GM18867 (cell line): Measurements from ENCODE around the gene TES.
"Not testable (repeated sequence)": the region's sequence is repeated elsewhere in the genome, so short reads cannot be mapped to it uniquely, and the experiment has no call there.

ENCODE experiments used
- ATAC-seq: cut with Tn5 transposase; IDR thresholded peaks from one replicate; pipeline ENCODE4 v1.9.1; 2021; ENCODE audit warnings: mild to moderate bottlenecking, moderate library complexity; ENCODE audit not compliant: unreplicated experiment

Gene TES

GRCh38 chr7:116241291-116241690, 31.0 kb downstream of the TES start:
- ATAC-seq, result no peak

GRCh38 chr7:116242178-116242577, 31.8 kb downstream of the TES start:
- ATAC-seq, result no peak

- no peak for ATAC-seq
Observed at GRCh38 chr7:116242759-116243158, 32.4 kb downstream of the TES start.

- not testable (repeated sequence) for ATAC-seq
Observed at GRCh38 chr7:116244803-116245202, 34.5 kb downstream of the TES start.

- no peak for ATAC-seq
Observed at GRCh38 chr7:116246357-116246756, 36.0 kb downstream of the TES start.

GRCh38 chr7:116249969-116250553, 39.7 kb downstream of the TES start:
- no peak for ATAC-seq

- ATAC-seq, result no peak
Observed at GRCh38 chr7:116251675-116252074, 41.3 kb downstream of the TES start.

- no peak for ATAC-seq
Observed at GRCh38 chr7:116252249-116252648, 41.9 kb downstream of the TES start.

- no peak for ATAC-seq
Observed at GRCh38 chr7:116257156-116257555, 46.8 kb downstream of the TES start.

GRCh38 chr7:116258734-116259133, 48.4 kb downstream of the TES start:
- ATAC-seq, result no peak

GRCh38 chr7:116259156-116259870, 49.0 kb downstream of the TES start:
- no peak for ATAC-seq

GRCh38 chr7:116259871-116260440, 49.6 kb downstream of the TES start:
- no peak for ATAC-seq

GRCh38 chr7:116261904-116262303, 51.6 kb downstream of the TES start:
- no peak for ATAC-seq

- ATAC-seq, result no peak
Observed at GRCh38 chr7:116265881-116266280, 55.5 kb downstream of the TES start.

- ATAC-seq, result no peak
Observed at GRCh38 chr7:116269466-116269865, 59.1 kb downstream of the TES start.

GRCh38 chr7:116271161-116271913, 61.0 kb downstream of the TES start:
- ATAC-seq, result no peak

GRCh38 chr7:116271963-116272886, 61.9 kb downstream of the TES start:
- peak; percentile 46 for ATAC-seq

- ATAC-seq, result no peak
Observed at GRCh38 chr7:116273283-116273917, 63.1 kb downstream of the TES start.

- ATAC-seq, result no peak
Observed at GRCh38 chr7:116273918-116274301, 63.6 kb downstream of the TES start.

GRCh38 chr7:116277070-116277469, 66.7 kb downstream of the TES start:
- no peak for ATAC-seq
